Activated CD4-positive, alpha-beta T cell treated with anti-CD3 and anti-CD28 coated beads, Interleukin-2, amount 50 U/mL, for 1 hour (primary cell): Measurements from ENCODE around the gene EXOSC6.
"Not testable (repeated sequence)": the region's sequence is repeated elsewhere in the genome, so short reads cannot be mapped to it uniquely, and the experiment has no call there.

Experiments
- DNase-seq: peaks from one replicate; pipeline ENCODE4 v3.0.0-alpha.2; 2020

EXOSC6 gene

DNA sequence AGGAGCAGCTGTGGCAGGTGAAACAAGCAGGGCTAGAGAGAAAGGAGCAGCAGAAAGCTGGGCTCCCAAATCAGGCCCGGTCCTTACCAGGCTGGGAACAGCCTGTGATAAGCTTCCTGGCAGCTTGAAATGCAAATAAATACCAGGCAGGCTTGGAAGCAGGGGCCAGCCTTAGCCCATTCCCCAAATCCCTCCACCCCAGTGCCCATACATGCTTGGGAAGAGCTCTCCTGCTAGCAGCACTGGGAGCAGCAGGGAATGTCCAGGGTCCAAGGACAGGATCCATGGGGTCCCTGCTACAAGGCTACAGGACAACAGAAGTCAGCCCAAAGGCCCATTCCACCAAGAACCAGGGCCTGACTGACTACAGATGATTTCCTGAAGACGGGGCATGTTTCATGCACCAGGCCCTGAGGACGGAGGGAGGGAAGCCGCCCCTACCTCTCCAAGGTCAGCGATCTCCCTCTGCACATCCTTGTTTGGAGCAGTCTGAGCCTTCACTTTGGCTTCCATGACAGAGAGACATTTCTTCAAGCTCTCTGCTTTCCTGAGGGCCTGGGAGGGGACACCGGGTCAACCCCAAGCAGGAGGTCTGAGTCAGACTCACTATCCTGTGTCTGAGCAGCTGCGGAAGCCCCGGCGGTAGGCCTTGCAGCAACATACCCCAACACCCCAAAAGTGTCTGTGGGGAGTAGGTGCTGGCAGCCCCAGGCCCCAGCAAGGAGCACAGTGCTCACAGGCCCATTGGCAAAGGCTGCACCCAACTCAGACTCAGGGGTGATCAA is 2.6 kb upstream of the EXOSC6 start:
- no peak for DNase-seq

DNA sequence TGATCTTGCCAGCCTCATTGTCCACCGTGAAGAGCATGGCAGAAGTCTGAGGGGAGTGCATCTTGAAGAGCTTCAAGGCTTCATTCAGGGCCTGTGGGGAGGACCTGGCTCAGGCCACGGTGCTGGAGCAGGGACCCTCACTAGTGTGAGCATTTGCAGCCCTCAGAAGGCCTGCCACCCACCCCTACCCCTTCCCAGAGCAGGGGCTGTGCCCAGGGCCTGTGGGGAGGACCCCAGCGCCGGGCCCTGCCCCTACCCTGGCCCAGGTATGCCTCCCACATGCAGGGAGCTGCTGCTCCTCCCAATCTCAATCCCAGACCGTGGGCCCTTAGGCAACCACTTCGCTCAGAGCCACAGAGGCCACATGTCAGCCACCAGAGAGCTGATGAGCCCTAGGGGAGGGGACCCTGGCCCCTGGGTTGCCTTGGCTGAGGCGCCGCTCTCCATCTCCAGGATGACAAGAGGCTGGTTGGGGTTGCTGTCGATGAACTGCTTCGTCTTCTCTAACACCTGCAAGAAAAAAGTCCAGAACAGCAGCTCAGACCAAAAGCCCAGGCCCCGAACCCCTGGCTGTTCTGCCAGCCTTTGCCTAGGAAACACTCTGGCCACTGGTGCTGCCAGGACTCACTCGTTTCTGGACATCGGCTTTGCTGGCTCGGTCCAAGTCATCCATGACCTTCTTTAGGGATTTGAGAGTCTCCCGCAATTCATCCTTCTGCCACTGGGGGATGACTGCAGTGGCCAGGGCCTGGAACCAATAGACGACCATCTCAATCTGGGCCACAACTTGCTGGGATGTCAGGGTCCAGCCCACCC is 1.8 kb upstream of the EXOSC6 start:
- DNase-seq = peak; percentile 31

GRCh38 chr16:70252355-70252988 is 732 bp upstream of the EXOSC6 start:
- no peak for DNase-seq

DNA sequence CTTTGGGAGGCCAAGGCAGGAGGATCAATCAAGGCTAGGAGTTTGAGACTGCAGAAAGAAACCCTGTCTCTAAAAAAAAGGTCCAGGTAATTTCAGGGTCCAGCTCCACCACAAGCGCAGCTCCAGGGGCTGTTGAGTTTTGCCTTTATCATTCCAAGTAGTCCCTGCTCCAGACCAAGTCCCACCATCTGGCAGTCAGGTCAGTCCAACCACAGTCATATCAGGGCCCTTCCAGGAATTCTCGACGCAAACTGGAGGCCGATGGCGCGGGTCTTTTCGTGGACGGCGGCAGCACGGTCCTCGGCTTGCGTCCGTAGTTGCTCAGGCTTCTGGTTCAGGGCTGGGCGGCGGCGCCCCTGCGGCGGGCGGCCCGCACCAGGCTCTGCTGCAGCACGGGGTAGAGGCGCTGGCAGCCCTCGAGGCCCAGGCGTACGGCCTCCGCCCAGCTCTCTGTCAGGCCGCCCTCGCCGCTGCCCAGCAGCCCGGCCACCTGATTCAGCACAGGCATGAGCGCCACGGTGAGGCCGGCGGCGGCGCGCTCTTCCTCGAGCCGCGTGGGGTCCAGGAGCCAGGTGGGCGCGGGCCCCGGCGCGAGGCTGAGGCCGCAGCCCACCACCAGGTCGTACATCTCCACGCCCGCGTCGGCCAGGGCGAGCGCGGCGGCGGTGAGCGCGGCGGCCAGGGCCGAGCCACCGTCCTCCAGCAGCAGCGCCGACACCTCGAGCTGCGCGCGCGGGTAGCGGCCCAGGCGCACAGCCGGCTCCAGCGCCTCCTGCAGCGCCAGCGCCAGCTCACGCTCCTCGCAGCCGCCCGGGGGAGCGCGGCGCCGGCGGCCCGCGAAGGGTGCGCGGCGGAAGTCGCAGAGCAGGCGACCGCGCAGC is 752 bp downstream of the EXOSC6 start:
- peak; percentile 30 for DNase-seq

DNA sequence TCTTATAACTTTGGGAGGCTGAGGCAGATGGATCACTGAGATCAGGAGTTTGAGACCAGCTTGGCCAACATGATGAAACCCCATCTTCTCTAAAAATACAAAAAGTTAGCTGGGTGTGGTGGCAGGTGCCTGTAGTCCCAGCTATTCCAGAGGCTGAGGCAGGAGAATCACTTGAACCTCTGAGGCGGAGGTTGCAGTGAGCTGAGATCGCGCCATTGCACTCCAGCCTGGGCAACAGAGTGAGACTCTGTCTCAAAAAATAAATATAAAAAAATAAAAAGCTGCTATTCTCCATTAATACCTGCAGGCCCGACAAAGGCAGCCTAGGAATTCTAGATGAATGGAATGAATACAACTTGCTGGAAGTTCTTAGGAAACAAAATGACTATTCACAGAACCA is 2.0 kb downstream of the EXOSC6 start:
- not testable (repeated sequence) for DNase-seq

- not testable (repeated sequence) for DNase-seq
These were observed 13.0 kb downstream of the EXOSC6 start for GRCh38 chr16:70238773-70239172.

DNA sequence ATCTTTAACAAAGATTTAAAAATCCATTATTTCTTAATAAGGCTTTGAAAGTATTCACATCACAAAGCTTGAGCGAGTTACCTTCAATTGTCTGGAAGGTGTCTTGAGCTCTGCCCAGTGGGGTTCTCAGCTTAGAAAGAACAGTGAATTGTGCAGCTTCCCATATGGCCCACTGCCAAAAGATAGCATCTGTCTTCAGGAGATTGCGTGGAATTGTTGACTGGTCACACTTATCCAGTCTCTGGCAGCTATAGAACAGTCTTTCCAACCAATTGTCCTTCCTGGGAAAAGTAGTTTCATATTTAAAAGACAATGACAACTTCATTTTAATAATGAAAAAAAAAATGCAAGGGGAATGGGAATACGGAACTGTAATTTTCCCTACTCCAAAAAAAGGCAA is 19.9 kb downstream of the EXOSC6 start:
- not testable (repeated sequence) for DNase-seq

- not testable (repeated sequence) for DNase-seq
These were observed 25.7 kb downstream of the EXOSC6 start for GRCh38 chr16:70226024-70226423.

GRCh38 chr16:70225430-70225829 is 26.3 kb downstream of the EXOSC6 start:
- DNase-seq = not testable (repeated sequence)

DNA sequence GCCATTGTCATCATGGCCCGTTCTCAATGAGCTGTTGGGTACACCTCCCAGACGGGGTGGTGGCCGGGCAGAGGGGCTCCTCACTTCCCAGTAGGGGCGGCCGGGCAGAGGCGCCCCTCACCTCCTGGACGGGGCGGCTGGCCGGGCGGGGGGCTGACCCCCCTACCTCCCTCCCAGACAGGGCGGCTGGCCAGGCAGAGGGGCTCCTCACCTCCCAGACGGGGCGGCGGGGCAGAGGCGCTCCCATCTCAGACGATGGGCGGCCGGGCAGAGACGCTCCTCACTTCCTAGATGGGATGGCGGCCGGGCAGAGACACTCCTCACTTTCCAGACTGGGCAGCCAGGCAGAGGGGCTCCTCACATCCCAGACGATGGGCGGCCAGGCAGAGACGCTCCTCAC is 27.1 kb downstream of the EXOSC6 start:
- not testable (repeated sequence) for DNase-seq

GRCh38 chr16:70223971-70224513 is 27.7 kb downstream of the EXOSC6 start:
- not testable (repeated sequence) for DNase-seq

DNA sequence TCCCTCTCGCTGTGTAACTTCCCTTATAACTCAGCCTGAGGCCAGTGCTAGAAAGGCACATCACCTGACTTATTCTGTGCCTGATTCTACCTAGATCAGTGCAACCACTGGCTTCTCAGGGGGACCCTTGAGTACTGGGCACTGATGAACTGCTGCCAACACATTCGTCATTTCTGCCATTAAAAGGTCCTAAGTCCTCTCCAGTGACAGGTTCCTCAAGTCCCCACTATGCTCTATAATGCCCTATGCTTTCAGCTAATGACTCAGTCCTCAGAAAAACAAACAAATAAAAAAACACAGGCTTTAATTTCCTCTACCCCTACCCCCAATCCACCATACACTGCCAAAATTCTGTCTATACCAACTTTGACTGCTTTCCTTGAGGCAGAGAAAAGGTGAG is 28.5 kb downstream of the EXOSC6 start:
- not testable (repeated sequence) for DNase-seq

DNA sequence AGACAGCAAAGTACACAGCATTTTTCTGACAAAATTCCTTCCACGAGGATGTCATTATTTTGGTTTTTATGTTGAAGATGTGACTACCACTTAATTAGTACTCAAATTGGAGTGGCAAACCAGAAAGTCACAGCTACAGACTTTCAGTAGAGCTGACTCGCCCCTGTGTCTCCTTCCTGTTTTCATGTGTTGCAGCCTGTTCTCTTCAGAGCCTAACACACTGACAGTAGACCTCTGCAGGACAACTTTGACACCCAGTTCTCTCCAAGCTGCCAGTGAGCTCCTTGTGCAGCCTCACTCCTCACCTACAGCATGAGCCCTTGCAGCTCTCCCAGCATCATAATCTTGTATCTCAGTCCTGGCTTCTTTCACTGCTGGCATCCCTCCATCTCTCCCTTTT is 29.2 kb downstream of the EXOSC6 start:
- DNase-seq = not testable (repeated sequence)

- DNase-seq = not testable (repeated sequence)
These were observed 33.2 kb downstream of the EXOSC6 start for GRCh38 chr16:70218586-70218985.

- not testable (repeated sequence) for DNase-seq
These were observed 45.4 kb downstream of the EXOSC6 start for GRCh38 chr16:70206382-70206781.

GRCh38 chr16:70204668-70205405 is 46.9 kb downstream of the EXOSC6 start:
- not testable (repeated sequence) for DNase-seq

DNA sequence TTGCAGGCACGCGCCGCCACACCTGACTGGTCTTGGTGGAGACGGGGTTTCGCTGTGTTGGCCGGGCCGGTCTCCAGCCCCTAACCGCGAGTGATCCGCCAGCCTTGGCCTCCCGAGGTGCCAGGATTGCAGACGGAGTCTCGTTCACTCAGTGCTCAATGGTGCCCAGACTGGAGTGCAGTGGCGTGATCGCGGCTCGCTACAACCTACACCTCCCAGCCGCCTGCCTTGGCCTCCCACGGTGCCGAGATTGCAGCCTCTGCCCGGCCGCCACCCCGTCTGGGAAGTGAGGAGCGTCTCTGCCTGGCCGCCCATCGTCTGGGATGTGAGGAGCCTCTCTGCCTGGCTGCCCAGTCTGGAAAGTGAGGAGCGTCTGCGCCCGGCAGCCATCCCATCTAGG is 47.7 kb downstream of the EXOSC6 start:
- not testable (repeated sequence) for DNase-seq

GRCh38 chr16:70203508-70203907 is 48.2 kb downstream of the EXOSC6 start:
- DNase-seq = not testable (repeated sequence)

- not testable (repeated sequence) for DNase-seq
These were observed 51.7 kb downstream of the EXOSC6 start for GRCh38 chr16:70200063-70200462.

- not testable (repeated sequence) for DNase-seq
These were observed 52.6 kb downstream of the EXOSC6 start for GRCh38 chr16:70199170-70199569.

- not testable (repeated sequence) for DNase-seq
These were observed 53.1 kb downstream of the EXOSC6 start for GRCh38 chr16:70198666-70199065.
